ENCODE results near the gene RNF149. TPM values are rescaled to one million over a fixed set of nuclear protein-coding genes. Genes with fewer than 3 reads are reported as not detected.
"Not testable (repeated sequence)": the region's sequence is repeated elsewhere in the genome, so short reads cannot be mapped to it uniquely, and the experiment has no call there.

The RNF149 gene
- total RNA-seq, 1 donor from 2014 or later, result 39.9 TPM

GRCh38 chr2:101329026-101329425 lies 20.5 kb upstream of the RNF149 start:
- Histone ChIP-seq H3K4me3 (no peak overlapping the region), H3K27me3 (no peaks in the 10 kb centered on the region), H3K27ac (no peak overlapping the region), H3K4me1 (no peaks in the 10 kb centered on the region), H3K36me3 (no peaks in the 10 kb centered on the region), H3K9me3 (no peaks in the 10 kb centered on the region)
- intact Hi-C loops (cut with DNase I), result no loop called here
- TF ChIP-seq, protein P1, sequence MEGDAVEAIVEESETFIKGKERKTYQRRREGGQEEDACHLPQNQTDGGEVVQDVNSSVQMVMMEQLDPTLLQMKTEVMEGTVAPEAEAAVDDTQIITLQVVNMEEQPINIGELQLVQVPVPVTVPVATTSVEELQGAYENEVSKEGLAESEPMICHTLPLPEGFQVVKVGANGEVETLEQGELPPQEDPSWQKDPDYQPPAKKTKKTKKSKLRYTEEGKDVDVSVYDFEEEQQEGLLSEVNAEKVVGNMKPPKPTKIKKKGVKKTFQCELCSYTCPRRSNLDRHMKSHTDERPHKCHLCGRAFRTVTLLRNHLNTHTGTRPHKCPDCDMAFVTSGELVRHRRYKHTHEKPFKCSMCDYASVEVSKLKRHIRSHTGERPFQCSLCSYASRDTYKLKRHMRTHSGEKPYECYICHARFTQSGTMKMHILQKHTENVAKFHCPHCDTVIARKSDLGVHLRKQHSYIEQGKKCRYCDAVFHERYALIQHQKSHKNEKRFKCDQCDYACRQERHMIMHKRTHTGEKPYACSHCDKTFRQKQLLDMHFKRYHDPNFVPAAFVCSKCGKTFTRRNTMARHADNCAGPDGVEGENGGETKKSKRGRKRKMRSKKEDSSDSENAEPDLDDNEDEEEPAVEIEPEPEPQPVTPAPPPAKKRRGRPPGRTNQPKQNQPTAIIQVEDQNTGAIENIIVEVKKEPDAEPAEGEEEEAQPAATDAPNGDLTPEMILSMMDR (IDR thresholded peaks at IDR 0.05), result no peak
- no peak for DNase-seq (ENCODE audit: low spot score in 2 of 2)

GRCh38 chr2:101328474-101329007 lies 20.0 kb upstream of the RNF149 start:
- no peak for DNase-seq (ENCODE audit: low spot score in 2 of 2)
- Histone ChIP-seq H3K4me3 (no peak overlapping the region), H3K9me3 (no peaks in the 10 kb centered on the region), H3K27me3 (no peaks in the 10 kb centered on the region), H3K36me3 (no peaks in the 10 kb centered on the region), H3K4me1 (no peaks in the 10 kb centered on the region), H3K27ac (no peak overlapping the region)
- TF ChIP-seq, protein P1 (IDR thresholded peaks at IDR 0.05), result no peak
- intact Hi-C loops (cut with DNase I), result no loop called here

DNA sequence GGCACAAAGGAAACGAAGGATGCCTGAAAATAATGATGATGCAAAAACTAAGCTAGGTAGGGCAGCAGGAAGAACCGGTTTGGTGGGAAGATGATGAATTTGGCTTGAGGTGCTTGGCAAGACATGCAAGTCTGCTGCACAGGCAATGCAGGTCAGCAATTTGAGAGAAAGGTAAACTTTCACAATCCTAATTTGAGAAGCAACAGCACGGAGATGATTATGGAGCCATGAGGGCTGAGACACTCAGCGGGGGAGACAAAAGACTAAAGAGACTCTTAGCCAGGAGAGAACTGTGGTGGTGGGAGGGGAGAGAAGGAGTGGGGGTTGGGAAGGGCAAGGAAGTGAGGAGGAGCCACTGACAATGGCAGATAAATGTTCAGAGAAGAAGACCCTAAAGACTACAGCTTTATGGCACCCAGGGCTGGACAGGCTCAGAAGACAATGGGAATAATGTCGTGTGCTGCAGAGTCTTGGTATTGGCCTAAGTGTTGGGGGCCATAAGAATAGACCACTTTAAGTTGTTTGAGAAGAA lies 19.4 kb upstream of the RNF149 start:
- H3K4me3 ChIP-seq, result no peak overlapping the region
- intact Hi-C loops (cut with DNase I), result no loop called here
- TF ChIP-seq, protein P1 (IDR thresholded peaks at IDR 0.05), result no peak
- H3K27me3 ChIP-seq, result no peaks in the 10 kb centered on the region
- H3K36me3 ChIP-seq, result no peaks in the 10 kb centered on the region
- H3K27ac ChIP-seq, result peak overlapping the region in 1 of 2 donors; percentile 2
- H3K4me1 ChIP-seq, result no peaks in the 10 kb centered on the region
- DNase-seq (ENCODE audit: low spot score in 2 of 2), result no peak
- H3K9me3 ChIP-seq, result no peaks in the 10 kb centered on the region

DNA sequence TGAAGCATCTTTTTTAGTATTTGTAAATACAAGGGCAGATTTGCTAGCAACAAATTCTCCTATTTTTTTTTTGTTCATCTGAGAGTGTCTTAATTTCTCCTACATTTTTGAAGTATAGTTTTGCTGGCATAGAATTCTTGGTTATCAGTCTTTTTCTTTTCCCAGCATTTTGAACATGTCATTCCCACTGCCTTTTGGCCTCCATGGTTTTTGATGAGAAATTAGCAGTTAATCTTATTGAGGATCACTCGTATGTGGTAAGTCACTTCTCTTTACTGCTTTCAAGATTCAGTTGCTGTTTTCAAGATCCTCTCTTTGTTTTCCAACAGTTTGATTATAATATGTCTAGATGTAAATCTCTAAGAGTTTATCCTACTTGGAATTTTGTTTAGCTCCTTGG lies 16.9 kb upstream of the RNF149 start:
- Histone ChIP-seq H3K27ac (no peak overlapping the region), H3K4me3 (no peak overlapping the region), H3K36me3 (no peaks in the 10 kb centered on the region), H3K9me3 (no peaks in the 10 kb centered on the region), H3K27me3 (no peaks in the 10 kb centered on the region), H3K4me1 (no peaks in the 10 kb centered on the region)
- TF ChIP-seq, protein P1 (IDR thresholded peaks at IDR 0.05), result no peak
- DNase-seq (ENCODE audit: low spot score in 2 of 2), result no peak
- intact Hi-C loops (cut with DNase I), result no loop called here

DNA sequence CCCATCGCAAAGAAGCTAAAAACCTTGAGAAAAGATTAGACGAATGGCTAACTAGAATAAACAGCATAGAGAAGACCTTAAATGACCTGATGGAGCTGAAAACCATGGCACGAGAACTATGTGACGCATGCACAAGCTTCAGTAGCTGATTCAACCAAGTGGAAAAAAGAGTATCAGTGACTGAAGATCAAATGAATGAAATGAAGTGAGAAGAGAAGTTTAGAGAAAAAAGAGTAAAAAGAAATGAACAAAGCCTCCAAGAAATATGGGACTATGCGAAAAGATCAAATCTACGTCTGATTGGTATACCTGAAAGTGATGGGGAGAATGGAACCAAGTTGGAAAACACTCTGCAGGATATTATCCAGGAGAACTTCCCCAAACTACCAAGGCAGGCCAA lies 8.1 kb upstream of the RNF149 start:
- H3K27ac ChIP-seq; H3K27me3 ChIP-seq; H3K9me3 ChIP-seq; H3K4me1 ChIP-seq; H3K4me3 ChIP-seq; intact Hi-C loops (cut with DNase I); DNase-seq (ENCODE audit: low spot score in 2 of 2); H3K36me3 ChIP-seq: not testable (repeated sequence)

- no peaks in the 10 kb centered on the region for H3K36me3 ChIP-seq
- no peak overlapping the region for H3K27ac ChIP-seq
- H3K4me1 ChIP-seq, result peaks cover 0 to 3% of the 10 kb centered on the region in 2 donors
- intact Hi-C loops (cut with DNase I), result no loop called here
- DNase-seq (ENCODE audit: low spot score in 2 of 2), result no peak
- no peak overlapping the region for H3K4me3 ChIP-seq
- TF ChIP-seq, protein P1 (IDR thresholded peaks at IDR 0.05), result no peak
- no peaks in the 10 kb centered on the region for H3K9me3 ChIP-seq
- no peaks in the 10 kb centered on the region for H3K27me3 ChIP-seq
These were observed 3.2 kb upstream of the RNF149 start for GRCh38 chr2:101311696-101312017.

Measured in ascending aorta (tissue), 2 donors.